NT2/D1 (cell line): ENCODE measurements around the gene UPF2.

Experiments
- SUZ12 ChIP-seq: IDR thresholded peaks from 2 replicates; pipeline ENCODE4 v1.6.1; 2011; ENCODE audit not compliant: insufficient read length, insufficient read depth; ENCODE audit errors: extremely low read depth
- ZNF274 ChIP-seq: IDR thresholded peaks from 2 replicates; pipeline ENCODE4 v1.6.1; 2011; ENCODE audit warnings: mild to moderate bottlenecking, low read depth, low read length

- TF ChIP-seq ZNF274, result no peak
- no peak for TF ChIP-seq SUZ12
Observed at GRCh38 chr10:12061124-12061523, 18.5 kb upstream of the UPF2 start.
